ENCODE measurements around the gene MEGF8. TPM values are rescaled to one million over a fixed set of nuclear protein-coding genes. Genes with fewer than 3 reads are reported as not detected.

Gene MEGF8
- total and polyA plus RNA-seq, 2 of the 13 experiments (the other 11 are each of a cell fraction or from before 2014, with no cell fraction given), result 4.0 to 8.8 TPM

DNA sequence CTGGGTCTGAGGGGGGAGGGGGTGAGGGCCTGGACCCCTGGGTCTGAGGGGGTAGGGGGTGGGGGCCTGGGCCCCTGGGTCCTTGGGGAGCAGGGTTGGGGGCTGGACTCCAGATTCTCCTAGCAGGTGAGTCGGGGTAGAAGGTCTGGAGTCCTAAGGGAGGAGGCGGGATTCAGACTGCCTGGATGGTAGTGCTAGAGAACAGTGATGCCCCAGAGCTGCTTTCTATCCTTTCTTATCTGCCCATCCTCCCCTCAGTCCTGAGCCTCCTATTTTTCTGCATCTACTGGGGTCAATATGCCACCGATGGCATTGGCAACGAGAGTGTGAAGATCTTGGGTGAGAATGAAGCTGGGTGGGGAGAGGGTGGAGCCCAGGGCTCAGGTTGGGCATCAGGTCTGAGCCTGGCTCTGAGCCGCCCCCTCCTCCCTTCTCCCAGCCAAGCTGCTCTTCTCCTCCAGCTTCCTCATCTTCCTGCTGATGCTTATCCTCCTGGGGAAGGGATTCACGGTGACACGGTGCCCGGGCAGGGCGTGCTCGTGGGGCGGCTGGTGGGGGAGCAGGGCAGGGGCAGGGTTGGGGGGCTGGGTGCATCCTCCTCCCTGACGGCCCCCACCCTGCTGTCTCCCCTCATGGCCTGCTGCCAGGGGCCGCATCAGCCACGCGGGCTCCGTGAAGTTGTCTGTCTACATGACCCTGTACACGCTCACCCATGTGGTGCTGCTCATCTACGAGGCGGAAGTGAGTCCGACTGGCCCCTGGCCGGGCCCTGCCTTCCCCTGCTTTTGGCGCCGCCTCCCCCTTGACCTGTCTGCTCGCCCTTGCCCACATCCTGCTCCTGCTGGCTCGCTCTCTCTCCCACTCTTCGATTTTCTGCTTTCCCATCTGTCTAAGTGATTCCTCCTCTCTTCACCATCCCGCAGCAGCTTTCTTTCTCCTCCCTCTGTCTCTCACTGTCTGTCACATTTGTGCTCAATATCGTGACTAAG lies 8.9 kb upstream of the MEGF8 start (continued):
- no peak for TF ChIP-seq SPEN (CRISPR knock-in tag; IDR thresholded peaks at IDR 0.05; ENCODE audit: low read depth)
- TF ChIP-seq MYNN (CRISPR knock-in tag; IDR thresholded peaks at IDR 0.05; ENCODE audit: low read depth), result no peak
- no peak for TF ChIP-seq CENPBD1 (CRISPR knock-in tag; IDR thresholded peaks at IDR 0.05; ENCODE audit: borderline replicate concordance, low read depth)
- TF ChIP-seq ZNF883 (CRISPR knock-in tag; IDR thresholded peaks at IDR 0.05; ENCODE audit: not compliant biosample characterization), result peak; percentile 16
- TF ChIP-seq ZNF781 (CRISPR knock-in tag; IDR thresholded peaks at IDR 0.05; ENCODE audit: borderline replicate concordance, not compliant biosample characterization), result no peak
- TF ChIP-seq NCOA2 (CRISPR knock-in tag; IDR thresholded peaks at IDR 0.05), result 0 out of 2 replicates have a peak, but pooled peaks have one; percentile 20
- TF ChIP-seq ZNF264 (CRISPR knock-in tag; IDR thresholded peaks at IDR 0.05), result no peak
- TF ChIP-seq HDAC1 (CRISPR knock-in tag; IDR thresholded peaks at IDR 0.05), result no peak
- TF ChIP-seq, protein P1, sequence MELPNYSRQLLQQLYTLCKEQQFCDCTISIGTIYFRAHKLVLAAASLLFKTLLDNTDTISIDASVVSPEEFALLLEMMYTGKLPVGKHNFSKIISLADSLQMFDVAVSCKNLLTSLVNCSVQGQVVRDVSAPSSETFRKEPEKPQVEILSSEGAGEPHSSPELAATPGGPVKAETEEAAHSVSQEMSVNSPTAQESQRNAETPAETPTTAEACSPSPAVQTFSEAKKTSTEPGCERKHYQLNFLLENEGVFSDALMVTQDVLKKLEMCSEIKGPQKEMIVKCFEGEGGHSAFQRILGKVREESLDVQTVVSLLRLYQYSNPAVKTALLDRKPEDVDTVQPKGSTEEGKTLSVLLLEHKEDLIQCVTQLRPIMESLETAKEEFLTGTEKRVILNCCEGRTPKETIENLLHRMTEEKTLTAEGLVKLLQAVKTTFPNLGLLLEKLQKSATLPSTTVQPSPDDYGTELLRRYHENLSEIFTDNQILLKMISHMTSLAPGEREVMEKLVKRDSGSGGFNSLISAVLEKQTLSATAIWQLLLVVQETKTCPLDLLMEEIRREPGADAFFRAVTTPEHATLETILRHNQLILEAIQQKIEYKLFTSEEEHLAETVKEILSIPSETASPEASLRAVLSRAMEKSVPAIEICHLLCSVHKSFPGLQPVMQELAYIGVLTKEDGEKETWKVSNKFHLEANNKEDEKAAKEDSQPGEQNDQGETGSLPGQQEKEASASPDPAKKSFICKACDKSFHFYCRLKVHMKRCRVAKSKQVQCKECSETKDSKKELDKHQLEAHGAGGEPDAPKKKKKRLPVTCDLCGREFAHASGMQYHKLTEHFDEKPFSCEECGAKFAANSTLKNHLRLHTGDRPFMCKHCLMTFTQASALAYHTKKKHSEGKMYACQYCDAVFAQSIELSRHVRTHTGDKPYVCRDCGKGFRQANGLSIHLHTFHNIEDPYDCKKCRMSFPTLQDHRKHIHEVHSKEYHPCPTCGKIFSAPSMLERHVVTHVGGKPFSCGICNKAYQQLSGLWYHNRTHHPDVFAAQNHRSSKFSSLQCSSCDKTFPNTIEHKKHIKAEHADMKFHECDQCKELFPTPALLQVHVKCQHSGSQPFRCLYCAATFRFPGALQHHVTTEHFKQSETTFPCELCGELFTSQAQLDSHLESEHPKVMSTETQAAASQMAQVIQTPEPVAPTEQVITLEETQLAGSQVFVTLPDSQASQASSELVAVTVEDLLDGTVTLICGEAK (IDR thresholded peaks at IDR 0.05), result no peak
- TF ChIP-seq, protein P1 (CRISPR knock-in tag; IDR thresholded peaks at IDR 0.05), result 0 out of 2 replicates have a peak, but pooled peaks have one; percentile 15
- no peak for TF ChIP-seq SALL1 (CRISPR knock-in tag; IDR thresholded peaks at IDR 0.05)
- no peak for TF ChIP-seq CEBPB (IDR thresholded peaks at IDR 0.05; ENCODE audit: borderline replicate concordance, low read depth, low read length)
- TF ChIP-seq, protein P2, sequence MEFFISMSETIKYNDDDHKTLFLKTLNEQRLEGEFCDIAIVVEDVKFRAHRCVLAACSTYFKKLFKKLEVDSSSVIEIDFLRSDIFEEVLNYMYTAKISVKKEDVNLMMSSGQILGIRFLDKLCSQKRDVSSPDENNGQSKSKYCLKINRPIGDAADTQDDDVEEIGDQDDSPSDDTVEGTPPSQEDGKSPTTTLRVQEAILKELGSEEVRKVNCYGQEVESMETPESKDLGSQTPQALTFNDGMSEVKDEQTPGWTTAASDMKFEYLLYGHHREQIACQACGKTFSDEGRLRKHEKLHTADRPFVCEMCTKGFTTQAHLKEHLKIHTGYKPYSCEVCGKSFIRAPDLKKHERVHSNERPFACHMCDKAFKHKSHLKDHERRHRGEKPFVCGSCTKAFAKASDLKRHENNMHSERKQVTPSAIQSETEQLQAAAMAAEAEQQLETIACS (CRISPR knock-in tag; IDR thresholded peaks at IDR 0.05), result no peak
- TF ChIP-seq SP2 (CRISPR knock-in tag; IDR thresholded peaks at IDR 0.05), result no peak
- no peak for TF ChIP-seq THAP8 (CRISPR knock-in tag; IDR thresholded peaks at IDR 0.05; ENCODE audit: borderline replicate concordance)
- no peak for TF ChIP-seq FOXK2 (IDR thresholded peaks at IDR 0.05)
